IMR-90 (cell line): Measurements from ENCODE around the gene SMTN. TPM values are rescaled to one million over a fixed set of nuclear protein-coding genes. Genes with fewer than 3 reads are reported as not detected.

Source experiments
- polyA plus RNA-seq, 3 experiments: library from polyadenylated mRNA; depleted of rRNA; stranded (reverse); fragments of >200 nt; gene quantifications; 2 replicates each; pipeline ENCODE4 v1.2.3, GENCODE V29; 2012; ENCODE audit warnings: low replicate concordance in 1 of 3
- total RNA-seq: library from RNA; depleted of rRNA; stranded (reverse); fragments of >200 nt; gene quantifications from 2 replicates; pipeline ENCODE4 v1.2.3, GENCODE V29; 2012
- TF ChIP-seq, protein P1 (sequence below): conservative IDR thresholded peaks from 2 replicates; pipeline ENCODE4 v1.5.1; 2012; ENCODE audit warnings: mild to moderate bottlenecking, low read depth, low read length, improper control_type of control experiment

SMTN gene
- total and polyA plus RNA-seq, 2 of the 4 experiments (the other 2 are of a cell fraction) = 53.6 to 63.7 TPM

DNA sequence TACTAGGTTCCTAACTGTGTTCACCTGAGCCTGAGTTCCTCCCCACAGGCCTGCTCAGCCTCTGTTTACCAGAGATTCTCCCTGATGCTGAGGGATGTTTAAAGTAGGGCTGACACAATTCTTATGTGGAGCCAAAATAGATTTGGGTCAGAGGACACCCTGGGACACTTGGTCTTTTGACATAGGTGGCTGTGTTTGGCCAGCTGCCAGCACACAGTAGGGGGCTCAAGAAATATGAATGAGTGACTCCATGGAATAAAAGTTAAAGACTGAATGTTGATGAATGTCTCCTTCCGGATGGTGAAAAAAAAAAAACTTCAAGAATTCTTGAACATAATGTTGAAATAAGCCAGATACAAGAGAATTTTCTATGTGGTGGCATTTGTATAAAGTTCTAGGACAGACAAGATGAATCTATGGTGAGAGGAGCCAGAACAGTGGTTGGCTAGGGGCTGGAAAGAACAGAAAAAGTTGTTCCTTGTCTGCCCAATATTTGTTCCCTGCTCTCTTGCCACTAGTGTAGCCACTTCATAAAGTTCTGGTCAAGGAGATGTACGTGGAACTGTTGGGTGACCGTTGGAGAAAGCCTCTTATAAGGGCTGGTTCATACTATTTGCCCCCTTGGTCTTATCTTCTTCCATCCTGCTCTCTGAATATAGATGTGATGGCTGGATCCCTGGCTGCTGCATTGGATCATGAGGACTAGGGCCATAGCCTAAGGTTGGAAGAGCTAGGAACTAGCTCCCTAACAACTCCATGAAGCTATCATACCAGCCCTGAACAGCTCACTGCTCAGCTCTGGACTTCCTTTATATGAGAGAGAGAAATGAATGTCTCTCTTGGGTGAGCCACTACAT is 40.3 kb upstream of the SMTN start (continued):
- TF ChIP-seq, protein P1, sequence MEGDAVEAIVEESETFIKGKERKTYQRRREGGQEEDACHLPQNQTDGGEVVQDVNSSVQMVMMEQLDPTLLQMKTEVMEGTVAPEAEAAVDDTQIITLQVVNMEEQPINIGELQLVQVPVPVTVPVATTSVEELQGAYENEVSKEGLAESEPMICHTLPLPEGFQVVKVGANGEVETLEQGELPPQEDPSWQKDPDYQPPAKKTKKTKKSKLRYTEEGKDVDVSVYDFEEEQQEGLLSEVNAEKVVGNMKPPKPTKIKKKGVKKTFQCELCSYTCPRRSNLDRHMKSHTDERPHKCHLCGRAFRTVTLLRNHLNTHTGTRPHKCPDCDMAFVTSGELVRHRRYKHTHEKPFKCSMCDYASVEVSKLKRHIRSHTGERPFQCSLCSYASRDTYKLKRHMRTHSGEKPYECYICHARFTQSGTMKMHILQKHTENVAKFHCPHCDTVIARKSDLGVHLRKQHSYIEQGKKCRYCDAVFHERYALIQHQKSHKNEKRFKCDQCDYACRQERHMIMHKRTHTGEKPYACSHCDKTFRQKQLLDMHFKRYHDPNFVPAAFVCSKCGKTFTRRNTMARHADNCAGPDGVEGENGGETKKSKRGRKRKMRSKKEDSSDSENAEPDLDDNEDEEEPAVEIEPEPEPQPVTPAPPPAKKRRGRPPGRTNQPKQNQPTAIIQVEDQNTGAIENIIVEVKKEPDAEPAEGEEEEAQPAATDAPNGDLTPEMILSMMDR = no peak
